HepG2 (cell line): Measurements from ENCODE around the gene GMCL2. TPM values are rescaled to one million over a fixed set of nuclear protein-coding genes. Genes with fewer than 3 reads are reported as not detected.
A peak's percentile ranks its signal among the peaks of the same experiment; 100 is the strongest.

Experiments
- ATAC-seq: fragments of 200-7000 bp; cut with Tn5 transposase; 3 replicates; pipeline ENCODE4 v1.9.1; 2020; ENCODE audit warnings: mild to moderate bottlenecking, moderate library complexity
- BruUV-seq: library from RNA; stranded (reverse); fragments of 400-500 nt; replicated peaks from 2 replicates; lab custom pipeline; 2021; lab: Mats Ljungman, UMichigan
- CTCF ChIA-PET: fragments of 300-600 bp; formaldehyde crosslinking; extraction: SDS; loops from one replicate; lab custom pipeline; 2021; ENCODE audit warnings: low total read pairs, inconsistent platforms, low intra/inter-chr PET ratio; lab: Yijun Ruan, JAX
- POLR2A ChIA-PET: fragments of 350-600 bp; sonication (Branson Sonifier 250); formaldehyde crosslinking; loops from one replicate; lab custom pipeline; 2020; ENCODE audit warnings: antibody characterized with exemption, inconsistent platforms; lab: Yijun Ruan, JAX
- DNase-seq: peaks from one replicate; pipeline ENCODE4 v3.0.0-alpha.2; 2015; ENCODE audit warnings: low spot score
- FAIRE-seq: peaks from 3 replicates; lab custom pipeline; 2011; peaks lifted over from hg19 to GRCh38; lab: Jason Lieb, UNC
- H2AFZ ChIP-seq: one replicate; pipeline ENCODE4 v1.6.1; 2011; ENCODE audit warnings: low read length, inconsistent platforms
- H3K27ac ChIP-seq: fragments of 300-600 bp; 3 replicates; pipeline ENCODE4 v1.8.0; 2011; ENCODE audit warnings: mixed run types, mild to moderate bottlenecking, mixed read lengths, low read length, inconsistent platforms; ENCODE audit not compliant: insufficient read depth; ENCODE audit errors: extremely low read length
- H3K27me3 ChIP-seq, 2 experiments: fragments of 200-600 bp in 1 of 2; 2 replicates in 1 of 2; 3 replicates in 1 of 2; pipeline versions ENCODE4 v1.6.0 to v1.8.0; 2011; ENCODE audit warnings: low read length in 2 of 2, mild to moderate bottlenecking in 2 of 2, moderate library complexity in 2 of 2, inconsistent platforms in 1 of 2; ENCODE audit not compliant: insufficient read depth in 2 of 2, control insufficient read depth in 1 of 2
- H3K36me3 ChIP-seq, 2 experiments: fragments of 200-600 bp in 1 of 2; replicated peaks in 1 of 2; 2 replicates in 1 of 2; 3 replicates in 1 of 2; pipeline versions ENCODE4 v1.5.1 to v1.8.0; 2011; ENCODE audit warnings: low read length in 2 of 2, inconsistent platforms in 1 of 2; ENCODE audit not compliant: insufficient read depth in 2 of 2, control insufficient read depth in 1 of 2
- H3K4me1 ChIP-seq: 2 replicates; pipeline ENCODE4 v1.5.1; 2012; ENCODE audit warnings: low read length, inconsistent platforms; ENCODE audit not compliant: insufficient read depth
- H3K4me2 ChIP-seq: 2 replicates; pipeline ENCODE4 v1.6.0; 2011; ENCODE audit warnings: low read depth, low read length, inconsistent platforms
- H3K4me3 ChIP-seq, 3 experiments: fragments of 200-600 bp in 1 of 3; sonication (generic), shearing (Covaris generic) in 1 of 3; replicated peaks in 1 of 3; 2 replicates each; pipeline ENCODE4 v1.5.1; 2011 to 2016; ENCODE audit warnings: low read length in 3 of 3, inconsistent platforms in 2 of 3, low read depth in 2 of 3, mild to moderate bottlenecking in 2 of 3, control low read depth in 1 of 3, mixed read lengths in 1 of 3; ENCODE audit not compliant: insufficient read depth in 1 of 3
- H3K79me2 ChIP-seq: one replicate; pipeline ENCODE4 v1.6.1; 2011; ENCODE audit warnings: low read length, inconsistent platforms; ENCODE audit not compliant: insufficient read depth
- H3K9ac ChIP-seq: 2 replicates; pipeline ENCODE4 v1.6.0; 2011; ENCODE audit warnings: mild to moderate bottlenecking, low read depth, low read length, inconsistent platforms; ENCODE audit not compliant: insufficient read depth
- H3K9me3 ChIP-seq: 2 replicates; pipeline ENCODE4 v1.5.1; 2012; ENCODE audit warnings: mild to moderate bottlenecking, low read length
- H4K20me1 ChIP-seq: 2 replicates; pipeline ENCODE4 v1.6.0; 2011; ENCODE audit warnings: inconsistent platforms, mild to moderate bottlenecking, low read length, moderate library complexity; ENCODE audit not compliant: insufficient read depth
- ARNT ChIP-seq: fragments of 450-650 bp; IDR thresholded peaks from 2 replicates; pipeline ENCODE4 v1.6.1; 2017
- BHLHE40 ChIP-seq: IDR thresholded peaks from 2 replicates; pipeline ENCODE4 v1.6.1; 2011; ENCODE audit warnings: low read length, improper control_type of control experiment
- CREM ChIP-seq, 2 experiments: sonication (generic) in 1 of 2; formaldehyde crosslinking in 1 of 2; IDR thresholded peaks; 2 replicates each; pipeline versions ENCODE4 v1.4.0 to v1.6.1; 2016 to 2020; ENCODE audit warnings: antibody characterized with exemption in 1 of 2, mild to moderate bottlenecking in 1 of 2, missing genetic modification reagents in 1 of 2
- EHMT2 ChIP-seq: fragments of 200-600 bp; sonication (generic); IDR thresholded peaks from 2 replicates; pipeline ENCODE4 v1.7.0; 2017; ENCODE audit warnings: antibody characterized with exemption, low read depth, low read length, borderline replicate concordance
- GZF1 ChIP-seq: sonication (generic); formaldehyde crosslinking; IDR thresholded peaks from 2 replicates; pipeline ENCODE4 v1.5.1; 2020; ENCODE audit warnings: mild to moderate bottlenecking, missing genetic modification reagents
- JUND ChIP-seq: sonication (generic); formaldehyde crosslinking; IDR thresholded peaks from 2 replicates; pipeline ENCODE4 v1.8.0; 2022; ENCODE audit warnings: mild to moderate bottlenecking, missing genetic modification reagents
- NPAS2 ChIP-seq: sonication (generic); formaldehyde crosslinking; IDR thresholded peaks from 2 replicates; pipeline ENCODE4 v1.8.0; 2022; ENCODE audit warnings: mild to moderate bottlenecking, missing genetic modification reagents, borderline replicate concordance
- POLR2AphosphoS2 ChIP-seq: IDR thresholded peaks from 2 replicates; pipeline ENCODE4 v1.6.1; 2011; ENCODE audit warnings: low read depth, low read length, improper control_type of control experiment
- SMAD3 ChIP-seq: sonication (generic); formaldehyde crosslinking; IDR thresholded peaks from 2 replicates; pipeline ENCODE4 v1.4.0; 2020; ENCODE audit warnings: missing genetic modification reagents
- THAP7 ChIP-seq: sonication (generic); formaldehyde crosslinking; IDR thresholded peaks from 2 replicates; pipeline ENCODE4 v1.8.1; 2023; ENCODE audit warnings: mild to moderate bottlenecking, missing genetic modification reagents
- USF2 ChIP-seq, 2 experiments: sonication (generic) in 1 of 2; formaldehyde crosslinking in 1 of 2; IDR thresholded peaks; 2 replicates each; pipeline versions ENCODE4 v1.5.1 to v1.6.1; 2011 to 2020; ENCODE audit warnings: borderline replicate concordance in 1 of 2, low read depth in 1 of 2, low read length in 1 of 2, mild to moderate bottlenecking in 1 of 2, missing genetic modification reagents in 1 of 2, moderate library complexity in 1 of 2
- ZNF205 ChIP-seq: IDR thresholded peaks from 2 replicates; pipeline ENCODE4 v1.6.1; 2018; ENCODE audit warnings: missing biosample characterization, missing genetic modification reagents
- ZNF430 ChIP-seq: sonication (generic); formaldehyde crosslinking; IDR thresholded peaks from 2 replicates; pipeline ENCODE4 v1.9.0; 2021; ENCODE audit warnings: mild to moderate bottlenecking, missing genetic modification reagents
- ZNF710 ChIP-seq: sonication (generic); formaldehyde crosslinking; IDR thresholded peaks from 2 replicates; pipeline ENCODE4 v1.5.0; 2020; ENCODE audit warnings: mild to moderate bottlenecking, missing genetic modification reagents, borderline replicate concordance
- WGBS: methylation state at CpG from one replicate; pipeline ENCODE4 v1.1.6; 2017; ENCODE audit warnings: low lambda C conversion rate; 5-methylcytosine and 5-hydroxymethylcytosine counted together
- in situ Hi-C: cut with HindIII; loops from 2 replicates; pipeline ENCODE4 v1.10.0; 2017; ENCODE audit warnings: low pct_unique_long_range_greater_than_20kb; ENCODE audit not compliant: extremely low pct_ligation_motif_present
- intact Hi-C: fragments of 100-400 bp; cut with micrococcal nuclease; formaldehyde crosslinking; loops from one replicate; pipeline ENCODE4 v1.10.0; 2022; ENCODE audit not compliant: unreplicated experiment
- polyA plus RNA-seq, 8 experiments: library from polyadenylated mRNA; depleted of rRNA in 3 of 8; stranded (reverse) in 7 of 8; unstranded in 1 of 8; fragments of >200 nt; fragmentation: Illumina TruSeq in 4 of 8; extraction: Trizol in 4 of 8; gene quantifications; 2 replicates each; pipeline versions ENCODE4 v1.2.1 to v1.2.3, GENCODE V29; 2011 to 2016; ENCODE audit warnings: low read depth in 4 of 8, missing spikeins in 1 of 8, mixed read lengths in 1 of 8; ENCODE audit not compliant: insufficient read depth in 1 of 8
- total RNA-seq, 5 experiments: library from RNA; depleted of rRNA; stranded (reverse); fragments of >200 nt; fragmentation: Illumina TruSeq; extraction: Trizol; gene quantifications; 2 replicates each; pipeline ENCODE4 v1.2.3, GENCODE V29; 2016; ENCODE audit warnings: low read depth in 1 of 5

The GMCL2 gene
- total and polyA plus RNA-seq, 2 of the 13 experiments (the other 11 are each of a cell fraction or from before 2014, with no cell fraction given): 0.03 TPM; not detected in 1

GRCh38 chr5:178218237-178218776, 31.1 kb upstream of the GMCL2 start:
- Histone ChIP-seq H3K9me3 (no peaks in the 10 kb centered on the region), H3K4me1 (peaks cover 9% of the 10 kb centered on the region), H3K36me3 (peaks cover 6 to 44% of the 10 kb centered on the region in 2 experiments)
- TF ChIP-seq POLR2AphosphoS2: peak; percentile 59; the same call in 1 of the 2 replicates
- no peak for TF ChIP-seq ZNF430
- TF ChIP-seq, all 625 proteins: peak for 1
- H3K79me2 ChIP-seq: no peaks in the 10 kb centered on the region
- no peak overlapping the region for H3K4me2 ChIP-seq
- POLR2A ChIA-PET: no interaction called here
- no TSS peak for BruUV-seq
- no peak overlapping the region for H3K4me3 ChIP-seq
- FAIRE-seq: no peak
- intact Hi-C loops: no loop called here
- H2AFZ ChIP-seq: no peak overlapping the region
- no peaks in the 10 kb centered on the region for H4K20me1 ChIP-seq
- no peaks in the 10 kb centered on the region for H3K27me3 ChIP-seq
- DNase-seq: no peak
- no peak for ATAC-seq
- CTCF ChIA-PET: no interaction called here
- WGBS: 90% methylated on average over 5 of the region's 5 CpGs
- in situ Hi-C loops: no loop called here
- H3K27ac ChIP-seq: no peak overlapping the region
- no peak overlapping the region for H3K9ac ChIP-seq

GRCh38 chr5:178216779-178217178, 29.6 kb upstream of the GMCL2 start:
- Histone ChIP-seq H3K4me1 (peaks cover 21% of the 10 kb centered on the region), H3K4me2 (no peak overlapping the region), H2AFZ (no peak overlapping the region), H3K9me3 (no peaks in the 10 kb centered on the region), H3K9ac (no peak overlapping the region), H4K20me1 (no peaks in the 10 kb centered on the region), H3K4me3 (no peak overlapping the region), H3K27ac (no peak overlapping the region), H3K27me3 (no peaks in the 10 kb centered on the region), H3K79me2 (no peaks in the 10 kb centered on the region), H3K36me3 (peaks cover 9 to 55% of the 10 kb centered on the region in 2 experiments)
- DNase-seq (no peak), FAIRE-seq (no peak), ATAC-seq (no peak)
- WGBS: 100% methylated on average over 3 of the region's 3 CpGs
- in situ Hi-C loops (no loop called here), intact Hi-C loops (no loop called here)
- BruUV-seq: no TSS peak
- ChIA-PET POLR2A (interaction anchor here (1.2 to 2.0 kb wide), 2 partner anchors 12 to 14 kb away, joined by 3 to 7 read pairs; partner anchors contain the start of gene HNRNPAB), CTCF (no interaction called here)
- TF ChIP-seq ZNF710 (CRISPR knock-in tag) (no peak), EHMT2 (no peak), CREM (IDR thresholded peaks at IDR 0.05) (no peak), CREM (CRISPR knock-in tag; IDR thresholded peaks at IDR 0.05) (no peak), THAP7 (CRISPR knock-in tag) (no peak), SMAD3 (CRISPR knock-in tag) (no peak), ARNT (no peak), ZNF205 (no peak), JUND (CRISPR knock-in tag) (no peak), BHLHE40 (no peak), NPAS2 (CRISPR knock-in tag) (no peak), GZF1 (CRISPR knock-in tag) (no peak), USF2 (IDR thresholded peaks at IDR 0.05; ENCODE audit: low read depth, low read length) (no peak), USF2 (CRISPR knock-in tag; IDR thresholded peaks at IDR 0.05; ENCODE audit: borderline replicate concordance) (no peak)
